KOPT-K1 (cell line): ENCODE data around the gene GAL.

Source experiments
- H3K27ac ChIP-seq: fragments of 200-600 bp; sonication (generic); 2 replicates; pipeline ENCODE4 v1.5.1; 2016; ENCODE audit warnings: antibody characterized with exemption, mild to moderate bottlenecking, low read depth, low read length; ENCODE audit not compliant: poor library complexity, severe bottlenecking
- H3K36me3 ChIP-seq: fragments of 200-600 bp; sonication (generic); 2 replicates; pipeline ENCODE4 v1.5.1; 2017; ENCODE audit warnings: antibody characterized with exemption, mild to moderate bottlenecking, low read length, moderate library complexity; ENCODE audit not compliant: insufficient read depth
- H3K9me3 ChIP-seq: fragments of 200-600 bp; sonication (generic); 2 replicates; pipeline ENCODE4 v1.5.1; 2017; ENCODE audit warnings: antibody characterized with exemption, low read length, mild to moderate bottlenecking; ENCODE audit not compliant: insufficient read depth, poor library complexity, severe bottlenecking

GAL gene

GRCh38 chr11:68695531-68695930 is 11.2 kb downstream of the GAL start:
- H3K36me3 ChIP-seq, result no peaks in the 10 kb centered on the region
- peaks cover 23% of the 10 kb centered on the region for H3K9me3 ChIP-seq

DNA sequence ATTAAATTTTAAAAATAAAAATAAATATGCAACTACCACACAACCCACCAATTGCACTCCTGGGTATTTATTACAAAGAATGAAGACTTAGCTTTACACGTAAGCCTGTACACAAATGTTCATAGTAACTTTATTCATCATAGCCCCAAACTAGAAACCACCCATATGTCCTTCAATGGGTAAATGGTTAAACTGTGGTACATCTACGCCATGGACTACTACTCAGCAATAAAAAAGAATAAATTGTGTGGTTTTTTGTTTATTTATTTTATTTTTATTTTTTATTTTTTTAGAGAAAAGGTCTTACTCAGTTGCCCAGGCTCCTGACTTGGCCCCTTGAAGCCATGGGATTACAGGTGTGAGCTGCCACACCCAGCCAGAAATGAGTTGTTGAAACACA is 14.6 kb downstream of the GAL start:
- H3K36me3 ChIP-seq, result no peaks in the 10 kb centered on the region
- H3K9me3 ChIP-seq, result peaks cover 23% of the 10 kb centered on the region
- H3K27ac ChIP-seq, result no peak overlapping the region

More at GRCh38 chr11:68695531-68695930, 11.2 kb downstream of the GAL start:
- H3K27ac ChIP-seq, result no peak overlapping the region

GRCh38 chr11:68704887-68705286 is 20.5 kb downstream of the GAL start:
- no peaks in the 10 kb centered on the region for H3K36me3 ChIP-seq
- no peaks in the 10 kb centered on the region for H3K9me3 ChIP-seq
- H3K27ac ChIP-seq, result no peak overlapping the region

DNA sequence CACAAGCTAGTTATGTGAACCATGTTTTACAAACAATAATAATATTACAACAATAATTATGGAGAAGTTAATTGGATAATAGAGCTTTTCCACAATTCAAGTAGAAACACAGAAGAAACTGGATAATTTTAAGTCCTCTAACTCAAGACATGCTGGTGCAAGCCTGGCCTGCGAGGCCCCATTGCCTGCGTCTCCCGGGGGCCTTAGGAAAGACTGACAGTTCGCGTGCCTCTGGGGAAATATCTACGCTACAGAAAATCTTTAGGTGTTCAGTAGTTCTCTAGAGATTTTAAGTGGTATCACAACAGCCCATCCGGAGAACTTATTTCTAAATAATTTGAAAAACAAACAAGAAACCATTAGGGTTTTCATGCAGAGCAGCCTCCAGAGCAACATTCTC is 23.2 kb downstream of the GAL start:
- H3K36me3 ChIP-seq, result no peaks in the 10 kb centered on the region
- H3K27ac ChIP-seq, result no peak overlapping the region
- H3K9me3 ChIP-seq, result no peaks in the 10 kb centered on the region

- no peaks in the 10 kb centered on the region for H3K9me3 ChIP-seq
- no peak overlapping the region for H3K27ac ChIP-seq
- no peaks in the 10 kb centered on the region for H3K36me3 ChIP-seq
Measured at GRCh38 chr11:68709062-68709461, 24.7 kb downstream of the GAL start.

GRCh38 chr11:68710409-68710808 is 26.1 kb downstream of the GAL start:
- Histone ChIP-seq H3K27ac (no peak overlapping the region), H3K9me3 (no peaks in the 10 kb centered on the region), H3K36me3 (no peaks in the 10 kb centered on the region)

- Histone ChIP-seq H3K9me3 (no peaks in the 10 kb centered on the region), H3K36me3 (no peaks in the 10 kb centered on the region), H3K27ac (no peak overlapping the region)
Measured at GRCh38 chr11:68711114-68711513, 26.8 kb downstream of the GAL start.

DNA sequence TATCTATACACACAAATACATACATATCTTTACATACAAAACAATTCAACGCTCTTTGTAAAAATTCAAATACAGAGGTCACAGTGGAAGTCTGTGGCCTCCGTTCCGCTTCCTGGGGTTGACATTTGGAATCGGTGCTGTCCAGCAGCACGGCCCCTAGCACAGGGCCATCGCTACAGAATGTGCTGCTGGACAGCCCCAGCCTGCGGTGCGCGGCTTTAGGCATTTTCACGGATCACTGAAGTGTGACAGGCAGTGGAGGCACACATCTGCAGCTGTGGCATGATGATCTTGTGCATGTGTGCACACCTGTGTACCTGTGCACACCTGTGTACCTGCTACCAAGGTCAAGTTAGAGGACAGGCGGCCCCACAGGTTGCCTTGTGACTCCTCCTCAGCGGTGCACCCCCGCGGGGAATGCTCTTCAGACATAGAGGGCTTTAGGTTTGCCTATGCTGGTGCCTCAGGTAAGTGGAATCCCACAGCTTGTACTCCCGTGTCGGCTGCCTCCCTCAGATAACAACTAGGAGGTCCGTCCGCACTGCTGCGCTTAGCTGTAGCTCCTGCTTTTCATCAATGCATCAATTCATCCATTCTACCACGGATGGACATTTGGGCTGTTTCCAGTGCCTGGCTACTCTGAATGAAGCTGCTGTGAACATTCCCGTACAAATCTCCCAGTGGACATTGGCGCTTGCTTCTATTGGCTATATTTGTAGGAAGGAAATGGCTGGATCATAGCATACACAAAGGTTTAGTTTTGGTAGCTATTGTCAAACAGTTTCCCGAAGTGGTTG is 29.9 kb downstream of the GAL start:
- peaks cover 4% of the 10 kb centered on the region for H3K9me3 ChIP-seq
- H3K27ac ChIP-seq, result no peak overlapping the region
- H3K36me3 ChIP-seq, result no peaks in the 10 kb centered on the region

- H3K36me3 ChIP-seq, result no peaks in the 10 kb centered on the region
- H3K27ac ChIP-seq, result no peak overlapping the region
- H3K9me3 ChIP-seq, result peaks cover 17% of the 10 kb centered on the region
Measured at GRCh38 chr11:68715456-68716122, 31.2 kb downstream of the GAL start.

DNA sequence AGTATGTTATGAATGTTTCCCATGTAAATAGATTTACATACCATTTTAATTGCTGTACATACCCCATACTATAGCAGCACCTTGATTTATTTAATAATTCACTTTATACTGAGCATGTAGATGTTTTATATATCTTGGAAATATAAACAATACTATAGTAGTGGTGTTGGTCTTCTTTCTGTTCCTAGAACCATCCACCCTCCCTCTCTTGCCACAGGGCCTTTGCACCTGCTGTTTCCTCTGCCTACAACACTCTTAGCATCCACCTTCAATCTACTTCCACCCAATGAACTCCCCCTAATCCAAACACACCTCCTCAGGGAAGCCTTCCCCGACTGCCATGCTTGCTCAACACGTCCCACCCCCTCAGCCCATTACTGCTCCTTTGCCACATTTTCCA is 36.7 kb downstream of the GAL start:
- Histone ChIP-seq H3K27ac (no peak overlapping the region), H3K36me3 (no peaks in the 10 kb centered on the region), H3K9me3 (peaks cover 17% of the 10 kb centered on the region)

DNA sequence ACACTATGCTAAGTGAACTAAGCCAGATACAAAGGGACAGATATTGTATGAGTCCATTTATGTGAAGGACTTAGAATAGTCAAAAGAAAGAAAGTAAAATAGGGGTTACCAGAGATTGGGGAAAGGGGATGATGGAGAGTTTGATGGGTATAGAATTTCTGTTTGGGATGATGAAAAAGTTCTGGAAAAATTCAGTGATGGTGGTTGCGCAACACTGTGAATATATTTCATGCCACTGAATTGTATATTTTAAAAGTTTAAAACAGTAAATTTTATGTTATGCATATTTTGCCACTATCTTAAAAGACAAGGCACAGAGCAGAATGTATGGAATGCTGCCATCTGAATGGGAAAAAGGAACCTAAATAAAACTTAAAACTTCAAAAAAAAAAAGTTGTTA is 37.8 kb downstream of the GAL start:
- H3K9me3 ChIP-seq, result peaks cover 17% of the 10 kb centered on the region
- H3K27ac ChIP-seq, result no peak overlapping the region
- no peaks in the 10 kb centered on the region for H3K36me3 ChIP-seq

DNA sequence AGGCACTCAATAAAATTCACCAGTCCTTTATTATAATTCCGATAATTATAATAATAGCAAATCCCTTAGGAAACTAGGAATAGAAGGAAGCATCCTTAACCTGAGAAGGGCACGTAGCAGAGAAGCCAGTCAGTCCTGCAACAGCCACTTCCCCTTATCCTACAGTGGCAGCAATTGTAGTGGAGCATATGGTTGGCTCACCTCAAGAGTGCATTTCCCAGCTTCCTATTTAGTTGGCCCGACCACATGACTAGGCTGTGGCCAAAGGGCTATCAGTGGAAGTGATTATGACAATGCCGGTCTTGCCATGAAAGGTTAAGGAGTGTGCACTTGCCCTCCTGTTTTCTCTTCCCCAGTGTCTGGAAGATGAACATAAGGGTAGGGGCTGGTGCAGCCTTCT is 39.9 kb downstream of the GAL start:
- no peaks in the 10 kb centered on the region for H3K36me3 ChIP-seq
- H3K9me3 ChIP-seq, result peaks cover 12% of the 10 kb centered on the region
- no peak overlapping the region for H3K27ac ChIP-seq

- Histone ChIP-seq H3K36me3 (no peaks in the 10 kb centered on the region), H3K27ac (no peak overlapping the region), H3K9me3 (no peaks in the 10 kb centered on the region)
Measured at GRCh38 chr11:68727783-68728182, 43.4 kb downstream of the GAL start.

GRCh38 chr11:68734111-68734510 is 49.8 kb downstream of the GAL start:
- H3K27ac ChIP-seq, result no peak overlapping the region
- no peaks in the 10 kb centered on the region for H3K36me3 ChIP-seq
- H3K9me3 ChIP-seq, result no peaks in the 10 kb centered on the region

DNA sequence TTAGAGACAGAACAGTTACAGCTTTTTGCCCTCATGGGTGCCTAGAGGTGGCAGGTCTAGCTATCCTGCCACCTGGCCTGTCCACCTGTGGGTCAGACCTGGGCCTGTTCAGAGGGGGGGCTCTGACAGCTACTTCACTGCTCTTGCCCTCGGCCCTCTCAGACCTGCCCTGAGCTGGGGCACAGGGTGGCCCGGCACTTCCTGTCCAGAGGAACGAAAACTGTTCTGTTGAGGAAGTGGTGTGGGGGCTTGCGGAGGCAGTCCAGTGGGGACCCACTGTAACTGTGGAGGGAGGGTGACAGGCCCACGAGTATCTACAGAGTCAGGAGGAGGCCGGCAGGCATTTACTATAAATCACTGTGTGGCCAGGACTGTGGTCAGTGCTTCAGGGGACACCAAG is 50.8 kb downstream of the GAL start:
- no peaks in the 10 kb centered on the region for H3K9me3 ChIP-seq
- H3K27ac ChIP-seq, result no peak overlapping the region
- no peaks in the 10 kb centered on the region for H3K36me3 ChIP-seq

DNA sequence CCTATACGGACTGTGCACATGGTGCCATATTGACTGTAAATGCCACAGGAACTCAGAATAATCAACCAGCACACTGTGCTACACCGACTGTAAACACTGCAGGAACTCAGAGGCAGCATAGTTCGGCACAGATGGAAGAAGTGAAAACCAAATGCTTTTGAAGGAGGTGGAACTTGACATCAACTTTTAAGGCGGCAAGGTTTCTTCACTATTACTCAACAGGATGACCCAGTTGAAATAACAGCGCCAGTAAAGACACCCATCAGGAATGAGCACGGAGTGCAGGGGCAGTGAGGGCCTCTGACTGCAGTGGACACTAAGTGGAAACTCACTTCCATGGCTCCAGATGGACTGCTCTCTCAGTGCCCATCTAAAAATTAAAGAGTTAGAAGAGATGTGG is 51.3 kb downstream of the GAL start:
- Histone ChIP-seq H3K9me3 (no peaks in the 10 kb centered on the region), H3K36me3 (no peaks in the 10 kb centered on the region), H3K27ac (no peak overlapping the region)
